Mucosa of descending colon (tissue), 3 donors: Measurements from ENCODE around the gene AOAH. TPM values are rescaled to one million over a fixed set of nuclear protein-coding genes. Genes with fewer than 3 reads are reported as not detected.

Experiments used
- ATAC-seq: fragments of 200-7000 bp; cut with Tn5 transposase; one replicate; pipeline ENCODE4 v1.9.1; 2020; ENCODE audit warnings: mild to moderate bottlenecking, moderate library complexity
- DNase-seq, 3 donors: peaks; one replicate each; pipeline ENCODE4 v3.0.0-alpha.2; 2020
- H3K36me3 ChIP-seq: fragments of 200-600 bp; one replicate; pipeline ENCODE4 v1.8.0; 2021; ENCODE audit warnings: low read depth, mild to moderate bottlenecking
- H3K4me1 ChIP-seq: fragments of 200-600 bp; one replicate; pipeline ENCODE4 v1.8.0; 2021; ENCODE audit warnings: low read depth, mild to moderate bottlenecking
- H3K4me3 ChIP-seq: fragments of 200-600 bp; one replicate; pipeline ENCODE4 v1.8.0; 2021; ENCODE audit warnings: mild to moderate bottlenecking
- H3K9me3 ChIP-seq: fragments of 200-600 bp; one replicate; pipeline ENCODE4 v1.8.0; 2021; ENCODE audit warnings: mild to moderate bottlenecking
- CTCF ChIP-seq: fragments of 200-600 bp; IDR thresholded peaks from one replicate; pipeline ENCODE4 v1.8.0; 2022; ENCODE audit warnings: antibody characterized with exemption, mild to moderate bottlenecking
- intact Hi-C, 2 donors: fragments of 100-400 bp; cut with DNase I in 1 of 2; cut with micrococcal nuclease in 1 of 2; formaldehyde crosslinking; loops; one replicate each; pipeline versions ENCODE4 v1.11.0 to v1.11.1; 2022; cut with DNase I, micrococcal nuclease
- total RNA-seq, 3 donors: library from RNA; stranded (reverse); fragmentation: NEBNext Ultra II Directional in 2 of 3; extraction: Animal tissue kit (Norgen Biotek cat#: 25700) in 2 of 3; gene quantifications; one replicate each; pipeline versions ENCODE4 v1.2.1 to v1.2.4, GENCODE V29; 2021 to 2023
- donor health status: DM: no; HTN: no; CAD: no; lungs with moderate emphysema.
- donor health status: DM: no; HTN: no; CAD: no.
- donor health status: DM: no; HTN: yes; CAD: no.

Gene AOAH
- total RNA-seq, 3 donors from 2014 or later = 15.7 to 36.1 (median 28.8) TPM

DNA sequence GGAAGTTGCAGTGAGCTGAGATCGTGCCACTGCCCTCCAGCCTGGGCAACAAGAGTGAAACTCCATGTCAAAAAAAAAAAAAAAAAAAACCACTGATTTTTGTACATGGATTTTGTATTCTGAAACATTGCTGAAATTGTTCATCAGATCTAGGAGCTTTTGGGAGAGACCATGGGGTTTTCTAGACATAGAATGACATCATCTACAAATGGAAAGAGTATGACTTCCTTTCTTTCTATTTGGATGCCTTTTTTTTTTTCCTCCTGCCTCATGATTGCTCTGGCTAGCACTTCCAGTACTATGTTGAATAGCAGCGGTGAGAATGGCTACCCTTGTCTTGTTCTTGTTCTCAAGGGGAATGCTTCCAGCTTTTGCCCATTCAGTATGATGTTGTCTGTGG lies 245.5 kb downstream of the AOAH start:
- H3K4me1 ChIP-seq = no peaks in the 10 kb centered on the region
- ATAC-seq = no peak
- TF ChIP-seq CTCF = no peak
- H3K4me3 ChIP-seq = no peak overlapping the region
- intact Hi-C loops = loop anchor here in 1 of 2 donors (10.0 kb wide), 1 partner anchor 706 kb away; no protein-coding TSS in a partner anchor
- no peaks in the 10 kb centered on the region for H3K36me3 ChIP-seq
- H3K9me3 ChIP-seq = no peaks in the 10 kb centered on the region
- DNase-seq = no peak

DNA sequence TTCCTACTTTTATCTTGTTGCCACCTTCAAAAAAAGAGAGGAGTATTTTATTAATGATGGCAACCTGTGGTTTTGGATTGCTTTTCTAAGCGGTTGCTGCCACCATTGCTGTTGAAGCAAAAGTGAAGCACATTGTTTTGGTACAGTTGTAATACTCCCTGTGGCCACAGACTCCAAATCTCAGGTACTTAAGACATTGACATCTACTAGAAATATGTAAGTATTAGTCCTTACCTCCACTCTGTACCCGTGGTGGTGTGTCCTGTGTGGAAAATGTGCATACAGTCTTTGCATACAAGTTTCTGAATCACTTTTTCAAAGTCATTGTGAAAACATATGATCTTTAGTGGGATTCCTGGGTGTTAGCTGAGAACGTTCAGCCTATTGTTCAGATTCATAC lies 248.9 kb downstream of the AOAH start:
- Histone ChIP-seq H3K9me3 (no peaks in the 10 kb centered on the region), H3K4me3 (no peak overlapping the region), H3K4me1 (no peaks in the 10 kb centered on the region), H3K36me3 (no peaks in the 10 kb centered on the region)
- ATAC-seq (no peak), DNase-seq (no peak)
- intact Hi-C loops = loop anchor here in 1 of 2 donors (10.0 kb wide), 1 partner anchor 709 kb away; no protein-coding TSS in a partner anchor
- no peak for TF ChIP-seq CTCF

DNA sequence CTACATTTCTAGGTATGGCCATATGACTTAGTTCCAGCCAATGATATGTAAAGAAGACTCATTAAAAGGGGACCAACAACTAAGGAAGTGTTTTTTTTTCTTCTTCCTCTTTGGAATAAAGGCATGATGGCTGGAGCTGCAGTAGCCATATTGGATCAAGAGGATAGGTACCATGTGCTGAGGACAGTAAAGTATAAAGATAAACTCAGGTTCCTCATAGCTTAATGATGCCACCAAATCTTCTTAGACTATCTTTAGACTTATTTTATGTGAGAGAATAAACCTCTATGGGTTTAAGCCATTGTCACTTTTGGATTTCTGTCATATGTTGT lies 249.3 kb downstream of the AOAH start:
- Histone ChIP-seq H3K9me3 (no peaks in the 10 kb centered on the region), H3K4me3 (no peak overlapping the region), H3K4me1 (no peaks in the 10 kb centered on the region), H3K36me3 (no peaks in the 10 kb centered on the region)
- intact Hi-C loops = loop anchor here in 1 of 2 donors (10.0 kb wide), 1 partner anchor 710 kb away; no protein-coding TSS in a partner anchor
- TF ChIP-seq CTCF = no peak
- DNase-seq (no peak), ATAC-seq (no peak)

- Histone ChIP-seq H3K9me3 (no peaks in the 10 kb centered on the region), H3K4me1 (no peaks in the 10 kb centered on the region), H3K4me3 (no peak overlapping the region), H3K36me3 (no peaks in the 10 kb centered on the region)
- intact Hi-C loops = loop anchor here in 1 of 2 donors (10.0 kb wide), 1 partner anchor 710 kb away; no protein-coding TSS in a partner anchor
- TF ChIP-seq CTCF = no peak
- no peak for DNase-seq
- ATAC-seq = no peak
These were observed 249.8 kb downstream of the AOAH start for GRCh38 chr7:36474283-36475010.

DNA sequence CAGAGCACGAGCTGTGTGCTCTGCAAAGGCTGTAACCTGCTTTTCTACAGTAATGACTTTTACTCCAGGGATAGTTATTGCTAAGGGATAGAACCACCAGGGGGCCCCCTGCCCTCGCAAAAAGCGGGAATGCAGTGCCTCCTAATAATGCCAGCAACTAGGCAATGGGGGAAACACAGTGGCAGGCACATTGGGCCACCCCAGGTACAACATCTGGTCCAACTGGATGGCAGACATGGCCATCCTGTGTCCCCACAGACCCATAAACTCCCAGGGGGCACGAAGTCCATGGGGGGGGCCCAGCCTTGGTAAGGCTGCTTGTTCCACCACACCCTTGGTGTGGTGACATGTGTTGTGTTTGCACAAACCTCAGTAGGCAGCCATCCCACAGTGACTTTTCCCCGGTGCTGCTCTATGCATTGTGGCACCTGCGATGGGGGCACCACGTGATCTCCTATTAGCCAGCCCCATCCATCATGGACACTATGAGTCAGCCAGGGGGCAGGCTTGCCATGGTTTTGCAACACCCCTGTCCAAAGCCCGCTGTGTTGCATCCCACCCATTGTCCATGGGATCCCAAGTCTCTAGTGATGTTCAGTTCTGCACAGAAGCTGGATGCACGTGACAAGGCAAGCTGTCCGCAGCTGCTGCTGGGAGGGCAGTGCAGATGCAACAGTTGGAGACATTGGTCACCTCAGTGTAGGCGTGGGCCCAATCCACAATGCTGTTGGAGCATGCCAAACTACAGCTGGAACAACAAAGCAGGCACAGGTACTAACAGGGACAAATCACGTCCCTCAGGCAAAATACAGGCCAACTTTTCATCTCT lies 250.6 kb downstream of the AOAH start:
- peak; percentile 31 for TF ChIP-seq CTCF
- no peaks in the 10 kb centered on the region for H3K4me1 ChIP-seq
- H3K36me3 ChIP-seq = no peaks in the 10 kb centered on the region
- ATAC-seq (peak; percentile 71), DNase-seq (peak in 2 of 3 donors; percentile 74 to 86)
- intact Hi-C loops = loop anchor here in 1 of 2 donors (10.0 kb wide), 1 partner anchor 711 kb away; no protein-coding TSS in a partner anchor
- H3K4me3 ChIP-seq = no peak overlapping the region
- no peaks in the 10 kb centered on the region for H3K9me3 ChIP-seq
